Measurements from ENCODE around the gene PNPLA5. TPM values are rescaled to one million over a fixed set of nuclear protein-coding genes. Genes with fewer than 3 reads are reported as not detected.
A peak's percentile ranks its signal among the peaks of the same experiment; 100 is the strongest.
"Not testable (repeated sequence)": the region's sequence is repeated elsewhere in the genome, so short reads cannot be mapped to it uniquely, and the experiment has no call there.

PNPLA5 gene, protein sequence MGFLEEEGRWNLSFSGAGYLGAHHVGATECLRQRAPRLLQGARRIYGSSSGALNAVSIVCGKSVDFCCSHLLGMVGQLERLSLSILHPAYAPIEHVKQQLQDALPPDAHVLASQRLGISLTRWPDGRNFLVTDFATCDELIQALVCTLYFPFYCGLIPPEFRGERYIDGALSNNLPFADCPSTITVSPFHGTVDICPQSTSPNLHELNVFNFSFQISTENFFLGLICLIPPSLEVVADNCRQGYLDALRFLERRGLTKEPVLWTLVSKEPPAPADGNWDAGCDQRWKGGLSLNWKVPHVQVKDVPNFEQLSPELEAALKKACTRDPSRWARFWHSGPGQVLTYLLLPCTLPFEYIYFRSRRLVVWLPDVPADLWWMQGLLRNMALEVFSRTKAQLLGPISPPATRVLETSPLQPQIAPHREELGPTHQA
- total RNA-seq, result not detected

DNA sequence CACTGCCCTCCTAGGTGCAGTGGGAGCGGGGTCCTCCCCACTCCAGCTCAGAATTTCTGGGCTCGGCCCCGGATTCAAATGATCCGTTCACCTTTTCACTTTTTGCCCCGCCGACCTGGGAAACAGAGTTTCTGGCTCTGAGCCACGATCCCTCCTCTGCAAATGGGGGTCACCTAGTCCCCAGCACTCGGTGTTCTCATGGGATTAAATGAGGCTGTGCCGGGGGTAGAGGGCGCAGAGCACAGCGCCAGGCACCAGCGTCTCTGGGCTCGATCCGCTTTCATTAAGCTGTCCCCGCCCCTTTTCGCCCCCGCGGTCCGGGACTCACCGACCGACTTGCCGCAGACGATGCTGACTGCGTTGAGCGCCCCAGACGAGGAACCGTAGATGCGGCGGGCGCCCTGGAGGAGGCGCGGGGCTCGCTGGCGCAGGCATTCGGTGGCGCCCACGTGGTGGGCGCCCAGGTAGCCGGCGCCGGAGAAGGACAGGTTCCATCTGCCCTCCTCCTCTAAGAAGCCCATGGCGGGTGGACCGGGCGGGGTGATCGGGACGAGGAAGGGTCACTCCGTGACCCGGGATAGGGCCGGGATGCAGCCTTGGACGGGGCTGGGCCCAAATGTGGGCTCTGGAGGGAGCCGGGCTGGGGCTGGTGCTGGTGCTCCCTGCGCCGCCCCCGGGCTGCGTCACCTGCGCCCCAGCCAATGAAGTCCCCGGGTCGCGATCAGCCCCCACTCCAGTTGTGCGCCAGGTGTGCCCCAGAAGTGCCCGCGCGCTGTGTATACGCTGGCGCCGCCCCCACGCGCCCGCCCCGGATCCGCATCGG, at the start of gene PNPLA5:
Gene PNPLA5, minus strand, starts transcription at position 654 of the 823 bp plus-strand sequence. Its CDS starts 133 bp downstream, at position 521.
- DNase-seq, result no peak

DNA sequence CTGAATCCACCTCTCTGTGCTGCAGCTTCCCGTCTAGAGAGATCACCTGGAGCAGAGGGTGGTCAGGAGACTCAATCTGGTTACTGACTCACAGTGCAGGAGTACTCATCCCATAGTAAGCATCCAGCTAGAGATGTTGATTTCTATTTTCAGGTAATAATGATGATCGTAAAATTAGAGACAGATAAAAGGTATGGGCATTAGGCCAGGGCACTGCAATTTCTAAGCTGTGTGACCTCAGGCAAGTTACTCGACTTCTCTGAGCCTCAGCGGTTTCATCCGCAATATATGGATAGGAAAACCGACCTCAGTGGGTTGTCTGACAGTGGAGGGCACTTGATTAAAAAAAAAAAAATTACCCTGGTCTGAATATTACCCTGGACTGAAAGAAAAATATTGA, 49.6 kb upstream of the PNPLA5 start:
- DNase-seq, result no peak

DNA sequence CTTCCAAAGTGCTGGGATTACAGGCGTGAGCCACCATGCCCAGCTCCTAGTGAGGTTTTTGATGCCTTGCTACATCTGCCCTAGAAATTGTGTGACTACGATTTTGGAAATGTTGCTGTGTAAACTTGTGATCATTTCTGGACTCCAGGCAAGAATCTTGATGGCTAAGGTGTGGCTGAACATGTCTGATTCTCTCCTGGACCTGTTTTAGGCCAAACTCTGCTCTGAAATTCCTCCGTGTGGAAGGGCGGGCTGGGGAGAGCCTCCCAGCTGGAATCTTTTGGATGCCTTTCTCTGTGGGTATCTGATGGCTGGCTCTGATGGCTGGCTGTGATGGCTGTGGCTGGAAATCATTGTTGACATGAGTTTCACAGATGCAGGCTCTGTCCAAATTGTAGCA, 40.0 kb upstream of the PNPLA5 start:
- DNase-seq, result no peak

DNA sequence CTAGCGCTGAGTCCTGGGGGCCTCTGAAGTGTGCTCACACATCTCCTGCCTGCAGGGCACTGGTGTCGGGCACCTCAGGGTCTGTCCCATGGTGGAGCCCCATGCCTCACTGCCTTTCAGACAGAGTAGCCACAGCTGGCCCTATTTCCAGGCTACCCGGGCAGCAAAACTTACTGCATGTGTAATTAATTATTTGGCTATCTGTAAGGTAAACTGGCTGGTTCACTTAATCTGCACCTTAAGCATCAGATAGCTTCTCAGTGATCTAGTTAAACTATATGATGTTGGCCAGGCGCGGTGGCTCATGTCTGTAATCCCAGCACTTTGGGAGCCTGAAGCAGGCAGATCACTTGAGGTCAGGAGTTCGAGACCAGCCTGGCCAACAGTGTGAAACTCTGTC, 37.1 kb upstream of the PNPLA5 start:
- no peak for DNase-seq

DNA sequence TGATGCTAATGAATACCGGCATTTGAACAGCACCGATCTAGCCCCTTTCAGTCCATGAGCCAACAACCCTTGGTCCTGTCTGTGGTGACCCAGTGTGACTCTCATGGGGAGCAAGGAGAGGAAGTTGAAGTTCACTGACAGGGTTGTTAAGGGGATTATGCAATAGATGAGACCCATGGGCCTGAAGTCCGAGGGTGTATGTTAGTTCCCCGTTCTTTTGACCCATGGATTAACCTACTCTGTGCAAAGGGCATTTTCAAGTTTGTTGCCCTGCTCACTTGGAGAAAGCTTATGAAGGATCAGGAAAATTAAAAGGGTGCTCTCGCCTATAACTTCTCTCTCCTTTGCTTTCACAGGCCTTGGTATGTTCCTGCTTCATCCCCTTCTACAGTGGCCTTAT, 36.7 kb upstream of the PNPLA5 start:
- no peak for DNase-seq

DNA sequence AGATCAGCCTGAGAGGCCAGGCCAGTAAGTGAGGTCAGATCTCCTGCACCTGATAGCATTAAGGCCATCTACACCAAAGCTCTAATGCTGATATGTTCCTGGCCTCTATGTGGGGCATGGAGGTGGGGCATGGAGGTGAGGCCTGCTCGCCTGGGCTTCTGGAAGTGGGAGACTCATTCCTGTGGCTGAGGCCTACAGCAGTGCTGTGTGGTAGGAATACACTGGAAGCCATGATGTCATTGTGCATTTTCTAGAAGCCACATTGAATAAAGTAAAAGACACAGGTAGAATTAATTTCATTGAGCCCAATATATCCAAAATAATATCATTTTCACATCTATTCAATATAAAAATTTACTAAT, 34.5 kb upstream of the PNPLA5 start:
- DNase-seq, result no peak

DNA sequence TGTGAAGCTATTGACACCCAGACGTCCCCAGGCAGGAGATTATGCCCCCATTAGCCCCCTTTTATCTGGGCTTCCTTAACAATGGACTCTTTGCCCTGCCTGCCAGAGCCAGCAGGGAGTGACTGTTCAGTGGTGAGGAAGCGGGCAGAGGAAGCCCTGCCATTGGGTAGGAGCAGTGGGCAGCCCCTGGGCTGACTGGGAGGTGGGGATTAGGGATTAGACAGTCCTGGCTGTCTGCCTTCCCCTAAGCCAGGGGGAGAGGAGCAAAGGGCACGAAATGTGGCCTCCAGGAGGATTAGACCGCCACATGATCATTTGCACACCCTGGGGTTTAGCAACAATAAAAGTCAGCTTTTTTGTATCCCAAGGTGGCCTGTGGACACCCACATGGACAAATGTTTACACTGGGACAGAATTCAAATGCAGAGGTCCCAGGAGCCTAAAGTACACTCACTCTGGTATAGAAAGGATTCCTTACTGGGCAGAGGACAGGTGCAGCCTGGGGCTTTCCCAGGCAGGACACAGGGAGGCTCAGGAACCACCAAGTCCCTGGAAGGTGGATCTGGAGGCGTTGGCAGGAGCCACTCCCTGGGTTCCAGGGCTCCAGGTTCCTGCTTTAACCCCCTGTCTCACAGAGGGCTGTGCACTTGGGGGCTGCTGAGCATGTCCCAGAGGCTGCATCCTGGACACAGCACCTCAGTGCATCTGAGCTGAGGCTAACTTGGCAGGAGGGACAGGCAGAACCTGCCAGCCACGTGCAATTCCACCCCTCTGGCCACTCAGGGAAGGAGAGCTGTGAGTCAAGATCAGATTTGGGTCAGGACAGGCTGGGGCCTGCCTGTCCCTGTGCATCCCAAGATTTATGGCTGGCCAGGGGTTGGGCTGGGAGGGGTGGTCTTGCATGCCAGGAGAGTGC, 33.9 kb upstream of the PNPLA5 start:
- no peak for DNase-seq

DNA sequence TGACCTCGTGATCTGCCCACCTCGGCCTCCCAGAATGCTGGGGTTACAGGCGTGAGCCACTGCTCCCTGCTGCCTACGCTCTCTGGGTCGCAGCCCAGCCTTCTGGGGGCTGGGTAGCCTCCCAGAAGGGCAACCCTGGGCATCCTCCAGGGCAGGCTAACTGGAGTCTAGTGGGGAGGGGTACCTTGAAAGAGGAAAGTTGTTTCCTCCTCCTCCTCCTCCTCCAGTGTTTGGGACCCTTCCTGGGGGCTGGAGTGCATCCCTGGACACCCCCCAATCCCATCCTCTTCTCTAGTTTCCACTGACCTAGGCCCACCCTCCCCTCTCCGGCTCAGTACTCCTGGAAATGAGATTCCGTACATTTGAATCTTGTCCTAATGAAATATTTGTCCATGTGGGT, 33.1 kb upstream of the PNPLA5 start:
- DNase-seq, result no peak

DNA sequence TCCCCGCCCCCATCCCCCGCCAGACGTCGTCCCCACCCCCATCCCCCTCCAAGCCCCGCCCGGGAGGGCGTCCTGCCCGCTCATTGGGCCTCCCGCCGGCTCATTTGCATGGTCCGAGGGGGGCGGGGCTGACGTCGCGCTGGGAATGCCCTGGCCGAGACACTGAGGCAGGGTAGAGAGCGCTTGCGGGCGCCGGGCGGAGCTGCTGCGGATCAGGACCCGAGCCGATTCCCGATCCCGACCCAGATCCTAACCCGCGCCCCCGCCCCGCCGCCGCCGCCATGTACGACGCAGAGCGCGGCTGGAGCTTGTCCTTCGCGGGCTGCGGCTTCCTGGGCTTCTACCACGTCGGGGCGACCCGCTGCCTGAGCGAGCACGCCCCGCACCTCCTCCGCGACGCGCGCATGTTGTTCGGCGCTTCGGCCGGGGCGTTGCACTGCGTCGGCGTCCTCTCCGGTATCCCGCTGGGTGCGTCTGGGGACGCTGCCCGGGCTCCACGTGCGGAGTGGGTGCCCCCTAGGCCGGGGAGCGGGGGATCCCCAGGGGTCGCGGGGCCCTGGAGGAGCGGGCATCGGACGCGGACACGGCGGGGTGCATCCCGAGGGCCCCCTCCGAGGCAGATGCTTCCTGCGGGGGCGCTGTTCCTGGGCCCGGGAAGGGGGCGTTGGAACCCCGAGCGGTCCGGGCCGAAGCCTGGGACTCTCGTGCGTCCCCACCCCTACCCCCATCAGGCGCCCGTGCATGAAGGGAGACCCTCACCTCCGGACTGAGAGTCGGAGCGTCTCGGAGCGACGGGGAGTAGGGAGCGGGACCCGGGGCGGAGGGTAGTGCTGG, 32.0 kb upstream of the PNPLA5 start, which contains the start of gene PNPLA3:
Gene PNPLA3, plus strand, starts transcription at position 175 of the 834 bp plus-strand sequence. Its CDS starts 107 bp downstream, at position 282.
- DNase-seq, result peak; percentile 95

DNA sequence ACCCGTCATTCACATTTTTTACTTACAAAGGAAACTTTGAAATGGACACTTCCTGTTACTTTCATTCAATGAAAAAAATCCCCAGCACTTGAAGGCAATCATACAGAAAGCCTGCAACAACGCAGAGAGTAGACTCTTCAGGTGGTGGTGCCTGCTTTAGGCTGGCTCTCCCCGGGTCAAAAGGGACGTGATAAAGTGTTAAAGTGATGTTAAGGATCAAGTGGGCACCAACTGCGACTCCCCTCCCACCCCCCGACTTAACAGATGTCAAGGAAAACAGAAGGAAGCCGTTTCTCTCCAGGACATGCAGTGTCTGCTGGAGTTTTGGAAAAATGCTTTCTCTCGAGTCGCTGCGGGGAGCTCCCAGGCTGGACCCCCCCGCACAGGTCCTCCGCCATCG, 31.4 kb upstream of the PNPLA5 start:
- no peak for DNase-seq

DNA sequence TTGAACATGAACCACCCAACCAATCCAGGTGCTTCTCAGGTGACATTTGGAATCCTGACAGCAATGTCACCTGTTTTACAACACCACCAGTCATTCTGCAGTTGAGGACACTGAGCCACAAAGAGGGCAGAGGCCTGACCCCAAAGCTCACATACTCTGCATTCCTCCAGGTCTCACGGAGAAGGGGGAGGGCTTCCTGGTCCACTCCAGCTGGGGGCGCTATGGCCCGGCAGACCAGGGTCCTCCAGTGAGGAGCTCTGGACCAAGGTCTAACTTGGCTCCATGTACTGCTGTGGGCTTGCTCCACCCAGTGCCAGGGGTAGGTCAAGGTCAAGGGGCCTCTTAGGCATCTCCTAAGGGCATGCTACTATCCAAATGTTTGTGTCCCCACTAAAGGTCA, 30.3 kb upstream of the PNPLA5 start:
- DNase-seq, result no peak

DNA sequence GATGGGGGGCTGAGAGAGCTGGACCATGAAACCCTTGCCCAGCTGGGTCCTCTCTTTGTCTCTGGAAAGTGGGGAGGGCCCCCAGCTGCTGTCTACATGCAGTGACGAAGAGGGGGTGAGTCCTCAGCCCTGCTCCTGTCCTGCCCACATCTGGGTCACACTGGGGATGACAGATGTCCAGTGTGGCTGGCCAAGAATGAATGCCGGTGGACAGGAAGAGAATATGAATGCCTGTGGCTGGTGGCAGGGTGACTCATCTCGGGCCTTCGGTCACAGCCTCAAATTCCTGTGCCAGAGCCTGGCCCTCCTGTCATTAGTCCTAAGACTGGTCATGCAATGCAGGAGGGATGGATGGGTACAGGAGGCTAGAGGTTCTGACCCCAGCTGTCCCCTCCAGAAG, 29.6 kb upstream of the PNPLA5 start:
- peak; percentile 31 for DNase-seq

DNA sequence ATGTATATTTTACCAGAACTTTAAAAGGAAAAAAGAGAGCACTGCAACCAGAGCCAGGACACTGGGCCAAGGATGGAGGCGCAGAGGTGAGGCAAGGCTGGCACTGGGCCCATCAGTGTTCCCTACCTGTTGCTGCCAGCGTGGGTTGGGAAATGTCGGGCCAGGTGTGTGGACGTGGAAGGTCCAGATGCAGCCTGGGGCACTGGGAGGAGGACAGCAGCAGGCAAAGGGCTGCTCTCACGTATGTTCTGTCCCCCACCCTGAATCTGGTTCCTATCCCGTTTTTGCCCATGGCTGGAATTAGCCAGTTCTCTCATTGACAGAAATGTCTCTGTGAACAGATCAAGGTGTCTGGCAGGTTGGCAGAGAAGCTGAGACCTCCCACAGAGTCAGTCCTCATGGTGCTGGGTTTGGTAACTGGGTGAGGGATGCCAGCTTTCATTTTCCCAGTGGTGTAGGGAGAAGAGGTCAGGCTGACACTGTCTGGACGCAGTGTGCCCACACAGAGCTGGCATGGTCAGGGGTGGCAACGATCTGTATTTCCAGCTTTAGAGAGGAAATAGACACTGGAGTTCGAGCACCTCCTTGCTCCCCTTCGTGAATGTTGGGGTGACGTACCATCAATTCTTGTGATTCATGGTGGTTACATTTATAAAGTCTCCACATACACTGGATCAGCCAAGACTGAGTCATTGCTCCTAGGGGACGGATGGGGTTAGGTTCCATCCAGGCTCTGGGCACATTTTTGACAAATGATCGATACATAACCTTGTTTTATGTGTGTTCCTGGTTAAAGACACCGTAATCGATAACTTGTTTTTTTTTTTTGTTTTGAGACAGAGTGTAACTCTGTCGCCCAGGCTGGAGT, 27.5 kb upstream of the PNPLA5 start:
- DNase-seq, result no peak

DNA sequence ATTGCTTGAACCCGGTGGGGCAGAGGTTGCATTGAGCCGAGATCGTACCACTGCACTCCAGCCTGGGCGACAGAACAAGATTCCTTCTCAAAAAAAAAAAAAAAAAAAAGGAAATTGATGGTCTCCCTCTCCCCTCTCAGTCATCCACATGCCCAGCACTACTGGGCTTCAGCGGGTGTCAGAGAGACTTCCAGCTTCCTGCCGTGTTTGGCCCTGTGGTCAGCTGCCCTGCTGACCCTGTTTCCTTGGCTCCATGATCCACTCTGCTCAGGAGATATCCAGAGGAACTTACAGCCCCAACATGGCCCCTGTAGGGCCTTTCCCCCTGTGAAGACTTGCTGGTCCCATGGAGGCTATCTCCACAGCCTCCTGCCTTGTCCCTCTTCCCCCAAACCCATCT, 25.7 kb upstream of the PNPLA5 start:
- DNase-seq, result no peak

DNA sequence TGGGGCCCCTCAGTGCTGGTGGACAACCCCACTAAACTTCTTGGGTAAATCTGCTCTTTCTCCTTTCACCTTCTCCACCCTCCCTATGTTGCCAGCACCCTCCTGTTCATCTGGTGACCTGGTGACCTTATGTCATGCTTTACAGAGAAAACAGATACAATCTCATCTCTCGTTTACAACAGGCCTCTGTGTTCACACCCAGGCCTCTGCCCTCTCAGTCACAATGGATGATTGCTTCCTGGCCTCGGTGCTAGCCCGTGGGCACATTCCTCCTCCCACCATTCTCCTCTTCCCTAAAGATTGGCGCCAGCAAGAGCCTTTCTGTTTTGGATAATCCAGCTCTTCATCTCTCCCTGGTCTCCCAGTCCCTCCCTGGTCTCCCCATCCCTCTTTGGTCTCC, 19.5 kb upstream of the PNPLA5 start:
- DNase-seq, result no peak

DNA sequence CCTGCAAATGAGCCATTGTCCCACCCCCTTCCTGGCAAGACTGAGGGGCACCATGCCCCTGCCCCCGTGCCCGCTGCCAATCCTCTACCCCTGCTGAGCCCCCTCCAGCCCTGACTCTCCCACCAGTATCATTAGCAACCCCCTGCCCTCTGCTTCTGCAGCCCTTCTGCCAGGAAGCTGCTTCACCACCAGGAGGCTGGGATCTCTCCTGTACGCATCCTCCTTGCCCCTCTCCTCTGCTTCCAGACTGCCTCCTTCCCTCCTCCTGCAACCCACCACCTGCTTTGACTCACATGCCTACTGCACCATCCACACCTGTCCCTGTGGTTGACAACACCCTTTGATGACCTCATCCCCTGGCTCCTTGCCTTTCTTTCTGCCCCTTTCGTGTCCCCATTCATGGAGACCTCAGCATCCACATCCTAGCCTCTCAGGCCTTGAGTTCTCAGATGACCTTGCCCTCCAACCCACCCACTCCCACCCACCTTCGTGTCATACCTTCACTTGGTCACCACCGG, 18.4 kb upstream of the PNPLA5 start:
- no peak for DNase-seq

DNA sequence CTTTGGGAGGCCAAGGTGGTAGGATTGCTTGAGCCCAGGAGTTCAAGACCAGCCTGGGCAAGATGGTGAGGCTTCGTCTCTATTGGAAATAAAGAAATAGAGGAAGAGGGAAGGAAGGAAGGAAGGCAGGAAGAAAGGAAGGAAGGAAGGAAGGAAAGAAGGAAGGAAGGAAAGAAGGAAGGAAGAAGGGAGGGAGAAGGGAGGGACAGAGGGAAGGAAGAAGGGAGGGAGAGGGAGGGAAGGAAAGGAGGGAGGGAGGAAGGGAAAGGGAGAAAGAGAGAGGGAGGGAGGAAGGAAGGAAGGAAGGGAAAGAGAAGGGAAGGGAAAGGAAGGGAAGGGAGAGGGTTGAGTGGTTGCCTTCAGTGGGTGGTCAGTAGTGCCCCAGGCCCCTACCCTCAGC, 17.9 kb upstream of the PNPLA5 start:
- no peak for DNase-seq

DNA sequence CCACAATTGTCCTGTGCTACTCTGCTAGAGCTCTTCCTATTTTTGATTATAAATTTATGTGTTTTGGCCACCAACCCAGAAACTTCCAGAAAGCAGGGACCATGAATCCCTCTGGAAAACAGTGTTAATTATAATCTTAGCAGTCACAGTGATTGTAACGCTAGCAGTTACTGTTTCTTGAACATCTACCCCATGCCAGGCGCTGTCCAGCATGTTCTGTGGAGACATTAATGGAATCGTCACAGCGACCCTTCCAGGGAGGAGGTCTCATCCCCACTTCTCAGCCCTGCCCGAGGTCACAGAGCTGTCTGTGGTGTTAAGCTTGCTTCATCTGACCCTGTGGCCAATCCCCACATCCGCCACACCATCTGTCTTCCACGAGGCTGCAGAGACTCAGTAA, 13.9 kb upstream of the PNPLA5 start:
- DNase-seq, result no peak

DNA sequence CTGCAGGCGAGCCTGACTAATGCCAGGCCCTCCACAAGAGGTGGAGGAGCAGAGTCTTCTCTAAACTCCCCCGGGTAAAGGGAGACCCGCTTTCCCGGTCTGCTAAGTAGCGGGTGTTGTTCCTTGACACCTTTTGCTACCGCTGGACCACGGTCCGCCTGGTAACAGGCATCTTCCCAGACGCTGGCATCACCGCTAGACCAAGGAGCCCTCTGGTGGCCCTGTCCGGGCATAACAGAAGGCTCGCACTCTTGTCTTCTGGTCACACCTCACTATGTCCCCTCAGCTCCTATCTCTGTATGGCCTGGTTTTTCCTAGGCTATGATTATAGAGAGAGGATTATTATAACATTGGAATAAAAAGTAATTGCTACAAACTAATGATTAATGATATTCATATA, 12.6 kb upstream of the PNPLA5 start:
- not testable (repeated sequence) for DNase-seq

DNA sequence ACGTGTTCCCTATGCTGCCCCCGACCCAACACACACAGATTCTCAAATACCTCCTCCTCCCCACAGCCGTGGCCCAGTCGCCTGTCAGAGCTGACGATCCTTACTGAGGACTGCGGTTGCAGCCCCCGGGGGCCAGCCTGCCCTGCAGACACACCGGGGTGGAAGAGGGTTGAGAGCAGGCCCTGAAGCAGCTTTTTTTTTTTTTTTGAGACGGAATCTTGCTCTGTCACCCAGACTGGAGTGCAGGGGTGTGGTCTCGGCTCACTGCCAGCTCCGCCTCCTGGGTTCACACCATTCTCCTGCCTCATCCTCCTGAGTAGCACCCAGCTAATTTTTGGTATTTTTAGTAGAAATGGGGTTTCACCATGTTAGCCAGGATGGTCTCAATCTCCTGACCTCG, 11.2 kb upstream of the PNPLA5 start:
- not testable (repeated sequence) for DNase-seq
